B cell (primary cell): ENCODE results near the gene EFNA3.

ENCODE experiments used
- EZH2 ChIP-seq: IDR thresholded peaks from 2 replicates; pipeline ENCODE4 v1.6.1; 2012; ENCODE audit warnings: borderline replicate concordance, low read depth, mild to moderate bottlenecking, moderate library complexity, low read length; ENCODE audit not compliant: insufficient read depth, poor library complexity, severe bottlenecking
- TF ChIP-seq, protein P1 (sequence below): fragments of 200-600 bp; IDR thresholded peaks from one replicate; pipeline ENCODE4 v1.8.0; 2022; ENCODE audit warnings: antibody characterized with exemption, mild to moderate bottlenecking

DNA sequence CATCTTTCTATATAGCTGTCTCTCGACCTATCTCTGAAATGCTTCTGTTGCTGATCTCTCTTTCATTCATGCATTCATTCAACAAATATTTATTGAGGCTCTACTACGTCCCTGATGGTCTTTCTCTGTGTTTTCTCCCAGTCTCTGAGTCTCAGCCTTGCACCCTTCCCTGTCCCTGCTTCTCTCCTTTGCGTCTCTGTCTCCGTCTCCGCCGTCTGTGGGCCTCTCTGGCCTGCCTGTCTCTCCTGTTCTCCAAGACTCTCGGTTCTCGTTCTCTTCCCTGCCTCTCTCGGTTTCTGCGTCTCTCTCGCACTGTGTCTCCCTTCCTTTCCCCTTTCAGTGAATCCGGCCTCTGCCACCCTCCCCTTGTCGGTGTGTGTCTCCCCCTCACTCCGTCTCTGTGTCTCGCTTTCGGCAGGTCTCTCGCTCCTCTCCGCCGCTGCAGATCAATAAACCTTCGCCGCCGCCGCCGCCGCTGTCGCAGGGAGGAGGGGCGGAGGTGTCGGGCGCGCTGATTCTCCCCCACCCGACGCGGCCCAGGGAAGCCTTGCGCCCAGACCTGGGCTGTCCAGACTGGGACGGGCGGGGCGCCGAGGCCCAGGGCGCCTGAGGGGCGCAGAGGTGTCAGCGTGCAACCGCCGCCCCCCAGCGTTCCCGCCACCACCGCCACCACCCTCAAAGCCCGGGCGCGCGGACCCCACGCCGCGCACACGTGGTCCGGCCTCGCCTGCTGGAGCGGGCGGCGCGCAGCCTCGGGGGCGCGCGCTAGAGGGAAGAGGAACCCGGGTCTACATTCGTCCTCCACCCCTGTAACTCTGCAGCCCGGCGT is 3.0 kb downstream of the EFNA3 start:
- peak; percentile 98 for TF ChIP-seq EZH2
- TF ChIP-seq, protein P1, sequence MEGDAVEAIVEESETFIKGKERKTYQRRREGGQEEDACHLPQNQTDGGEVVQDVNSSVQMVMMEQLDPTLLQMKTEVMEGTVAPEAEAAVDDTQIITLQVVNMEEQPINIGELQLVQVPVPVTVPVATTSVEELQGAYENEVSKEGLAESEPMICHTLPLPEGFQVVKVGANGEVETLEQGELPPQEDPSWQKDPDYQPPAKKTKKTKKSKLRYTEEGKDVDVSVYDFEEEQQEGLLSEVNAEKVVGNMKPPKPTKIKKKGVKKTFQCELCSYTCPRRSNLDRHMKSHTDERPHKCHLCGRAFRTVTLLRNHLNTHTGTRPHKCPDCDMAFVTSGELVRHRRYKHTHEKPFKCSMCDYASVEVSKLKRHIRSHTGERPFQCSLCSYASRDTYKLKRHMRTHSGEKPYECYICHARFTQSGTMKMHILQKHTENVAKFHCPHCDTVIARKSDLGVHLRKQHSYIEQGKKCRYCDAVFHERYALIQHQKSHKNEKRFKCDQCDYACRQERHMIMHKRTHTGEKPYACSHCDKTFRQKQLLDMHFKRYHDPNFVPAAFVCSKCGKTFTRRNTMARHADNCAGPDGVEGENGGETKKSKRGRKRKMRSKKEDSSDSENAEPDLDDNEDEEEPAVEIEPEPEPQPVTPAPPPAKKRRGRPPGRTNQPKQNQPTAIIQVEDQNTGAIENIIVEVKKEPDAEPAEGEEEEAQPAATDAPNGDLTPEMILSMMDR: no peak
